ENCODE data around the gene TANC1. TPM values are rescaled to one million over a fixed set of nuclear protein-coding genes. Genes with fewer than 3 reads are reported as not detected.
A peak's percentile ranks its signal among the peaks of the same experiment; 100 is the strongest.

The TANC1 gene
- total and polyA plus RNA-seq, 2 of the 4 experiments (the other 2 are of a cell fraction), result 10.2 to 12.9 TPM

DNA sequence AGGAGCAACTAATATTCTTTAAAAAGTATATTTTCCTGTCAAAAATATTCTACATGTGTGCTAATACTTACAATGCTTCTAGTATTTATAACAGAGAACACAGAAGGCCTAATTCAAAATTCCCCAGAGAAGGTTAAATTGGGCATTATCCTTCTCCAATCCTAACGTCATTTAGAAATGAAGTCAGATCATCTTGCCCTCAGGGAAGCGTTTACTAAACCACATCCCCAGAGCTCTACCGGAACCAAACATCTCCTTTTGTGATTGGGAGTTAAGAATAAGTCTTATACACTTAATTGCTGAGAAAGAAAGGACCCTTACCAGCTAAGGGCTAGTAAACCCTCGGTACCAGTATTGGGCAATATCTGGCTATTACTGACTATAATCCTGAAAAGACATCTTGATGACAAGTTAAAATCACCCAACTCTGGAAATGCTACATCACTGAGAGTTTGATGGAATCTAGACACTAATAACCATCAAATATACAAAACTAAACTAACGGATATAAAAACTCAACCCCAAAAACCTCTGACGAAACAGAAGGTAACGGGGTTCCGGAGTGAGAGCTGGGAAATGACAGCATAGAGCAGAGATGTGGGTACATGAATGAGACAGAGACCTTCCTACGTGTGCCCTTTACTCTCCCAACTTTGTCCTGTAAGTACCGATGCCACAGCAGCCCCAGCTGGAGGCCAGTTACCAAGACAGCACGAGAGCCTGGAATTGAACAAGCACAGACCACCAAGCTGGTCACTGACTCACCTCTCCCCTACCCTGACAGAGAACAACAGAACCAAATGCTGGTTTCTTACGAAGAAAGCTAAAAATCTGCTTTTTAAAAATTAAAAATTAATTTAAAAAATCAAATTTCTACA lies 283.1 kb downstream of the TANC1 start:
- ATAC-seq (ENCODE audit: low read depth) (no peak), DNase-seq (no peak)
- no peak overlapping the region for H2BK20ac ChIP-seq (ENCODE audit: low read depth, low read length)
- in situ Hi-C loops (cut with MboI; ENCODE audit: low sequenced_read_pairs) (no loop called here), dilution Hi-C loops (cut with HindIII; ENCODE audit: low sequenced_read_pairs, unreplicated experiment) (no loop called here), intact Hi-C loops (cut with micrococcal nuclease) (no loop called here)
- no peak overlapping the region for H3K4me2 ChIP-seq (ENCODE audit: low read depth, low read length)
- no CpG with 5 or more reads among the region's 12 CpGs for WGBS, 2 experiments (ENCODE audit: extremely low coverage in 2 of 2, insufficient read length in 1 of 2)
- H2AFZ ChIP-seq (replicated peaks; ENCODE audit: low read length, poor library complexity), result no peak overlapping the region
- no peak overlapping the region for H4K8ac ChIP-seq (ENCODE audit: low read depth in 2 of 2, low read length in 2 of 2)
- H3K4ac ChIP-seq (ENCODE audit: low read depth, low read length), result no peak overlapping the region
- H2BK15ac ChIP-seq (ENCODE audit: low read depth, low read length), result no peak overlapping the region
- no peaks in the 10 kb centered on the region for H3K36me3 ChIP-seq (ENCODE audit: control insufficient read depth, insufficient read depth, low read length)
- no peaks in the 10 kb centered on the region for H3K4me1 ChIP-seq (ENCODE audit: control insufficient read depth, insufficient read depth, low read length)
- no peak overlapping the region for H2AK9ac ChIP-seq (replicated peaks; ENCODE audit: low read depth, low read length, poor library complexity)
- H2BK120ac ChIP-seq (ENCODE audit: low read depth, low read length), result no peak overlapping the region
- no peak overlapping the region for H3K56ac ChIP-seq (ENCODE audit: extremely low read depth, insufficient read depth, low read length)
- no peak overlapping the region for H3K18ac ChIP-seq (ENCODE audit: low read depth, low read length)
- TF ChIP-seq, protein P1, sequence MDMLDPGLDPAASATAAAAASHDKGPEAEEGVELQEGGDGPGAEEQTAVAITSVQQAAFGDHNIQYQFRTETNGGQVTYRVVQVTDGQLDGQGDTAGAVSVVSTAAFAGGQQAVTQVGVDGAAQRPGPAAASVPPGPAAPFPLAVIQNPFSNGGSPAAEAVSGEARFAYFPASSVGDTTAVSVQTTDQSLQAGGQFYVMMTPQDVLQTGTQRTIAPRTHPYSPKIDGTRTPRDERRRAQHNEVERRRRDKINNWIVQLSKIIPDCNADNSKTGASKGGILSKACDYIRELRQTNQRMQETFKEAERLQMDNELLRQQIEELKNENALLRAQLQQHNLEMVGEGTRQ (IDR thresholded peaks at IDR 0.05; ENCODE audit: low read depth, low read length), result no peak
- TF ChIP-seq RCOR1 (IDR thresholded peaks at IDR 0.05; ENCODE audit: insufficient replicate concordance, low read length), result no peak
- TF ChIP-seq CEBPB (IDR thresholded peaks at IDR 0.05; ENCODE audit: low read depth, low read length), result peak; percentile 49
- TF ChIP-seq RAD21 (IDR thresholded peaks at IDR 0.05; ENCODE audit: low read length), result no peak
- TF ChIP-seq NFE2L2 (IDR thresholded peaks at IDR 0.05; ENCODE audit: low read depth, low read length), result no peak
- H3K9me3 ChIP-seq (ENCODE audit: control insufficient read depth, insufficient read depth, low read length), result peaks cover 3% of the 10 kb centered on the region; the same call in 1 of the 2 replicates
- no peak overlapping the region for H3K9ac ChIP-seq (ENCODE audit: low read depth, low read length)
- H4K91ac ChIP-seq (ENCODE audit: insufficient read depth, low read depth, low read length), result no peak overlapping the region
- H2BK5ac ChIP-seq (ENCODE audit: low read depth, low read length, poor library complexity, severe bottlenecking), result no peak overlapping the region
- no peak overlapping the region for H2AK5ac ChIP-seq (ENCODE audit: low read depth, low read length)
- no peaks in the 10 kb centered on the region for H3K27me3 ChIP-seq (ENCODE audit: control insufficient read depth, insufficient read depth, low read length)
- no peak overlapping the region for H3K23ac ChIP-seq (ENCODE audit: low read depth, low read length)
- BruUV-seq (replicated peaks), result no TSS peak
- no peaks in the 10 kb centered on the region; a peak in 1 of 4 replicates for H3K79me1 ChIP-seq (ENCODE audit: low read depth in 1 of 2, low read length in 2 of 2)
- no peaks in the 10 kb centered on the region for H4K20me1 ChIP-seq (ENCODE audit: insufficient read depth, low read length)
- CTCF ChIA-PET, result no interaction called here
- POLR2A ChIA-PET (ENCODE audit: unreplicated experiment), result no interaction called here
- H3K4me3 ChIP-seq (ENCODE audit: insufficient read depth, low read depth, low read length), result no peak overlapping the region
- H3K9me1 ChIP-seq (ENCODE audit: insufficient read depth, low read length), result no peaks in the 10 kb centered on the region; the same call in none of the 2 replicates
- no peak overlapping the region for H4K5ac ChIP-seq (ENCODE audit: low read depth, low read length)
- no peak overlapping the region for H3K14ac ChIP-seq (replicated peaks; ENCODE audit: low read depth, low read length)
- no peak overlapping the region for H3K27ac ChIP-seq (ENCODE audit: insufficient read depth, low read length)

Data from IMR-90 (cell line).